ENCODE data around the gene SLC22A23.

SLC22A23 gene

GRCh38 chr6:3415082-3415453 is 41.8 kb downstream of the SLC22A23 start:
- no peaks in the 10 kb centered on the region for H3K36me3 ChIP-seq (replicated peaks)
- no peak for DNase-seq (ENCODE audit: low spot score in 2 of 2)
- H3K4me3 ChIP-seq = no peak overlapping the region
- no peaks in the 10 kb centered on the region for H3K27me3 ChIP-seq (ENCODE audit: low read depth)
- in situ Hi-C loops (cut with MboI; ENCODE audit: low sequenced_read_pairs) = no loop called here
- H3K4me1 ChIP-seq = no peaks in the 10 kb centered on the region
- no peaks in the 10 kb centered on the region for H3K9me3 ChIP-seq

GRCh38 chr6:3414327-3415081 is 42.3 kb downstream of the SLC22A23 start:
- Histone ChIP-seq H3K4me1 (no peaks in the 10 kb centered on the region), H3K36me3 (replicated peaks) (no peaks in the 10 kb centered on the region), H3K4me3 (no peak overlapping the region), H3K9me3 (no peaks in the 10 kb centered on the region), H3K27me3 (ENCODE audit: low read depth) (no peaks in the 10 kb centered on the region)
- in situ Hi-C loops (cut with MboI; ENCODE audit: low sequenced_read_pairs) = loop anchor here (5.0 kb wide), 1 partner anchor 318 kb away; no protein-coding TSS in a partner anchor
- DNase-seq (ENCODE audit: low spot score in 2 of 2) = no peak

GRCh38 chr6:3413592-3413991 is 43.3 kb downstream of the SLC22A23 start:
- no peak overlapping the region for H3K4me3 ChIP-seq
- in situ Hi-C loops (cut with MboI; ENCODE audit: low sequenced_read_pairs) = loop anchor here (5.0 kb wide), 1 partner anchor 319 kb away; no protein-coding TSS in a partner anchor
- no peaks in the 10 kb centered on the region for H3K9me3 ChIP-seq
- H3K36me3 ChIP-seq (replicated peaks) = no peaks in the 10 kb centered on the region
- no peak for DNase-seq (ENCODE audit: low spot score in 2 of 2)
- H3K27me3 ChIP-seq (ENCODE audit: low read depth) = no peaks in the 10 kb centered on the region
- H3K4me1 ChIP-seq = no peaks in the 10 kb centered on the region; the same call in 1 of the 2 replicates

GRCh38 chr6:3412779-3413500 is 43.9 kb downstream of the SLC22A23 start:
- Histone ChIP-seq H3K4me1 (no peaks in the 10 kb centered on the region; the same call in 1 of the 2 replicates), H3K36me3 (replicated peaks) (no peaks in the 10 kb centered on the region), H3K27me3 (ENCODE audit: low read depth) (no peaks in the 10 kb centered on the region), H3K4me3 (no peak overlapping the region), H3K9me3 (no peaks in the 10 kb centered on the region)
- in situ Hi-C loops (cut with MboI; ENCODE audit: low sequenced_read_pairs) = loop anchor here (5.0 kb wide), 1 partner anchor 319 kb away; no protein-coding TSS in a partner anchor
- DNase-seq (ENCODE audit: low spot score in 2 of 2) = no peak

GRCh38 chr6:3411967-3412778 is 44.7 kb downstream of the SLC22A23 start:
- no peaks in the 10 kb centered on the region for H3K27me3 ChIP-seq (ENCODE audit: low read depth)
- in situ Hi-C loops (cut with MboI; ENCODE audit: low sequenced_read_pairs) = loop anchor here (5.0 kb wide), 1 partner anchor 320 kb away; no protein-coding TSS in a partner anchor
- no peak for DNase-seq (ENCODE audit: low spot score in 2 of 2)

GRCh38 chr6:3410385-3411360 is 46.2 kb downstream of the SLC22A23 start:
- Histone ChIP-seq H3K27me3 (ENCODE audit: low read depth) (no peaks in the 10 kb centered on the region), H3K9me3 (no peaks in the 10 kb centered on the region), H3K4me3 (no peak overlapping the region), H3K4me1 (no peaks in the 10 kb centered on the region; the same call in 1 of the 2 replicates), H3K36me3 (replicated peaks) (no peaks in the 10 kb centered on the region)
- peak; percentile 64 to 90 for DNase-seq (ENCODE audit: low spot score in 2 of 2)
- in situ Hi-C loops (cut with MboI; ENCODE audit: low sequenced_read_pairs) = loop anchor here (5.0 kb wide), 1 partner anchor 322 kb away; no protein-coding TSS in a partner anchor

More at GRCh38 chr6:3411967-3412778, 44.7 kb downstream of the SLC22A23 start:
- Histone ChIP-seq H3K4me1 (no peaks in the 10 kb centered on the region; the same call in 1 of the 2 replicates), H3K9me3 (no peaks in the 10 kb centered on the region), H3K36me3 (replicated peaks) (no peaks in the 10 kb centered on the region), H3K4me3 (no peak overlapping the region)

- no peaks in the 10 kb centered on the region; the same call in 1 of the 2 replicates for H3K4me1 ChIP-seq
- H3K36me3 ChIP-seq (replicated peaks) = no peaks in the 10 kb centered on the region
- no peaks in the 10 kb centered on the region for H3K9me3 ChIP-seq
- no peak overlapping the region for H3K4me3 ChIP-seq
- no peaks in the 10 kb centered on the region for H3K27me3 ChIP-seq (ENCODE audit: low read depth)
- in situ Hi-C loops (cut with MboI; ENCODE audit: low sequenced_read_pairs) = loop anchor here (5.0 kb wide), 1 partner anchor 322 kb away; no protein-coding TSS in a partner anchor
- no peak for DNase-seq (ENCODE audit: low spot score in 2 of 2)
Observed at GRCh38 chr6:3409699-3410384, 47.0 kb downstream of the SLC22A23 start.

- in situ Hi-C loops (cut with MboI; ENCODE audit: low sequenced_read_pairs) = no loop called here
- Histone ChIP-seq H3K27me3 (ENCODE audit: low read depth) (no peaks in the 10 kb centered on the region), H3K36me3 (replicated peaks) (no peaks in the 10 kb centered on the region), H3K4me1 (no peaks in the 10 kb centered on the region; the same call in 1 of the 2 replicates), H3K4me3 (no peak overlapping the region), H3K9me3 (no peaks in the 10 kb centered on the region)
- DNase-seq (ENCODE audit: low spot score in 2 of 2) = no peak
Observed at GRCh38 chr6:3408665-3409064, 48.2 kb downstream of the SLC22A23 start.

- in situ Hi-C loops (cut with MboI; ENCODE audit: low sequenced_read_pairs) = no loop called here
Observed at GRCh38 chr6:3407840-3408239, 49.0 kb downstream of the SLC22A23 start.

GRCh38 chr6:3406891-3407809 is 49.7 kb downstream of the SLC22A23 start:
- Histone ChIP-seq H3K27me3 (ENCODE audit: low read depth) (no peaks in the 10 kb centered on the region), H3K4me1 (no peaks in the 10 kb centered on the region; the same call in 1 of the 2 replicates), H3K36me3 (replicated peaks) (no peaks in the 10 kb centered on the region), H3K4me3 (no peak overlapping the region), H3K9me3 (no peaks in the 10 kb centered on the region)
- in situ Hi-C loops (cut with MboI; ENCODE audit: low sequenced_read_pairs) = no loop called here
- DNase-seq (ENCODE audit: low spot score in 2 of 2) = no peak

More at GRCh38 chr6:3407840-3408239, 49.0 kb downstream of the SLC22A23 start:
- Histone ChIP-seq H3K36me3 (replicated peaks) (no peaks in the 10 kb centered on the region), H3K4me3 (no peak overlapping the region), H3K9me3 (no peaks in the 10 kb centered on the region), H3K27me3 (ENCODE audit: low read depth) (no peaks in the 10 kb centered on the region), H3K4me1 (no peaks in the 10 kb centered on the region; the same call in 1 of the 2 replicates)
- DNase-seq (ENCODE audit: low spot score in 2 of 2) = no peak

- DNase-seq (ENCODE audit: low spot score in 2 of 2) = no peak
- no peaks in the 10 kb centered on the region for H3K36me3 ChIP-seq (replicated peaks)
- H3K9me3 ChIP-seq = no peaks in the 10 kb centered on the region
- in situ Hi-C loops (cut with MboI; ENCODE audit: low sequenced_read_pairs) = no loop called here
- H3K27me3 ChIP-seq (ENCODE audit: low read depth) = no peaks in the 10 kb centered on the region
- no peaks in the 10 kb centered on the region; the same call in 1 of the 2 replicates for H3K4me1 ChIP-seq
- H3K4me3 ChIP-seq = no peak overlapping the region
Observed at GRCh38 chr6:3406362-3406821, 50.5 kb downstream of the SLC22A23 start.
